Stimulated activated CD4-positive, alpha-beta T cell treated with anti-CD3 and anti-CD28 coated beads, Interleukin-1b, Interleukin-23, amount 100 ng/mL, for 24 hours (primary cell): Measurements from ENCODE around the gene PARP11.

Experiments
- DNase-seq, 4 experiments: peaks; one replicate each; pipeline ENCODE4 v3.0.0-alpha.2; 2020; ENCODE audit warnings: low read depth in 4 of 4, low spot score in 1 of 4

Gene PARP11

DNA sequence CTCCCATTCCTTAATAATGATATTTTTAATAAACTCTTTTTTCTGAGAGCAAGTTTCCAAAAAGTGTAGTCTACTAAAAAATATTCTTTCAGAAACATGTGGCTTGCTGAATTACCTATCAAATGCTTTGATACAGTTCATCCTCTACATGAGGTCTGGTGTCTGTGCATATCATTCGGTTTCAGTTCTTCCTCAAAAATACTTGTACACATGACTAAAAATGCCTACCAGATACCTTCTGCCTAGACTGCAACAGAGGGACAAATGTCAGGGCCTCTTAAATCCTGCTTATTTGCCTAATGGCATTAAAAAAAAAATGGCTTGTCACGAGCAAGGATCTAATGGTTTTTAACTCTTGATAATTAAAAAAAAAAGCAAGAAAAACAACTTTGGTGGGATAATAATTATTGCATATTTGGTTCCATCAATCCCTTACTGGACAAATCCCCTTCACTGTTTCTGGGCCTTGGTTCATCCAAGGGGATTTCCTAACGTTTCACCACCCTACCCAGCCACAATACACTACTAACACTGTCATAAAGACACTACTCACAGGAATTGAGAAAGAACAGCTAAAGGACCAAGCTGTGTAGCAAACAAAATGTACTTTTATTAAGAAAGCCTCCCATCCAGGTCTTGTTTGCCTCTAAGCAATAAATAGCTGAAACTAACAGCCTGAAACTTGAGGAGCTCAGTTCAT is 45.7 kb downstream of the PARP11 start:
- no peak for DNase-seq

DNA sequence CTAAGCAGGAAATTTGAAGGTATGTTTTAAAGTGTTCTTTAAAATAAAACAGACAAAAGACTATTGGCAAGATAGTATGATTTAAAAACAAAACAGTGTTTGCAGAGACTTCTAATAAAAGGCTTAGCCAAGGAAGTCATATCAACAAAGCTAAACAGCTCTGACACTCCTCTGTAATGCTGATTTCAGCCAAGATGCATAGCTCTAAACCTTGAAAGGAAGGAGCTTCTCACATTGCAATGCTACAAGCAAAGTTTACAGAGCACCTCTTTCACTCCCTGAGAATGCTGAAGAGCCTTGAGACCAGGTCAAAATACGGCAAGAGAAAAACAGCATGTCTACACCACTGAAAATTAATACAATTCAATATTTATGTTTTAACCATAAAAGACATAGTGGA is 51.8 kb downstream of the PARP11 start:
- DNase-seq: no peak

DNA sequence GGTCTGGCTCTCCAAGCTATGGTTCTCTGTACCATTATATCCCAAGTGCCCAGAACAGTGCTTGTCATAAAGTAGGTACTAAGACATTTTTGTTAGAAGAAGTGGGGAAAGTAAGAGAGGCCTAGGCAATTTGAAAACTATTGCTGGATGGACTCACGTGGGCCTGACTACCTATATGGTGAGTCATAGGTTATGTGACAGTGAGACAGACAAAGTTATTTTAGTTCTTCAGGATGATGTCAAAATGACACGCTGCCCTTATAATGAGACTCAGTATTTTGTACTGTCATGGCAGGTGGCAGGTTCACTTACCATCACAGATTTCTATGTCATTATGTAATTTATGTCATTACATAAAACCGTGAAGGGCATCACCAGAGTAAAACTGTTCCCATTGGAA is 53.1 kb downstream of the PARP11 start:
- DNase-seq: no peak

DNA sequence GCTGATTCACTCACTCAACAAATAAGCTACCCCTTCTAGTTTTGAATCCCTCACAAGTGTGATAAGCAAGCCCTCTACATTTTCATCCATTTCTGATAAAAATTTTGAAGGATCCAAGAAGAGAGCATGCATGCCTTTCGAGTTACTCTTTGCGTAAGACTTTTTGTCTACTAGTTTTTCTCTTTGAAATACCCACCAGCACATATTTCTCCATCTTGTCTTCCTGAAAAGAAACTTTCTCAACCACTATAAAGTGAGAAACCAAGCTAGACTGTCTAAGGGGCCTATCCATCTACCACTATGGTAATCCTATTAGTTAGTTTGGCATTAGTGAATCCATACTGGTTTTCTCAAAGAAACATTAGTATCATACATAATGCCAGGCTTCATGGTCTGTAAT is 56.9 kb downstream of the PARP11 start:
- DNase-seq: no peak

DNA sequence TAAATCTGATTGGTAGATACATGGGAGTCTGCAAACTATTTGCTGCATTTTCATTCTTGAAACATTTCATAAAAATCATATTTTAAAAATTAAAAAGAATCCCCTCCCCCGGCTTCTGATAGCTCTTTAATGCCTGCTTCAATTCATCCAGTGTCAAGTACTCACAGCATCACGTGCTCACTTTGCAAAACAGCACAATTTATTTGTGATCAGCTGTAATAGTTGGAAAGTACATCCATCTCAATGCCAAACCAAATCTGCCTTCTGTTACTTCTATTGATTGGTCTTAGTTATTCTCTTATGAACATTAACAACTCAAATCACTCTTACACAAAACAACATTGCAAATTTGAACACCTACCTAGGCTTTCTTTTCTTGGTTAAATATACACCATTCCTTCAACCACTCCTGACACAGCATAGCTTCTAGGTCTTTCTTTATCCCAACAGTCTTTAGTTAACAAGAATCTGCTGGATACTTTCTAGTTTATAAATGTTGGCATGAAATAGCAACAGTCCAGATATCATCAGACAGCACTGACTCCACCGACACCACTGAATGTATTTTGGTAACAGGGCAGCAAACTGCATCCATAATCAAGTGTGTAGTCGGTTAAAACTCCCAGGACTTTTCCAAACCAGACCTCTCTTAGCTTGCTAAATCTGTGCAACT is 58.0 kb downstream of the PARP11 start:
- no peak for DNase-seq

DNA sequence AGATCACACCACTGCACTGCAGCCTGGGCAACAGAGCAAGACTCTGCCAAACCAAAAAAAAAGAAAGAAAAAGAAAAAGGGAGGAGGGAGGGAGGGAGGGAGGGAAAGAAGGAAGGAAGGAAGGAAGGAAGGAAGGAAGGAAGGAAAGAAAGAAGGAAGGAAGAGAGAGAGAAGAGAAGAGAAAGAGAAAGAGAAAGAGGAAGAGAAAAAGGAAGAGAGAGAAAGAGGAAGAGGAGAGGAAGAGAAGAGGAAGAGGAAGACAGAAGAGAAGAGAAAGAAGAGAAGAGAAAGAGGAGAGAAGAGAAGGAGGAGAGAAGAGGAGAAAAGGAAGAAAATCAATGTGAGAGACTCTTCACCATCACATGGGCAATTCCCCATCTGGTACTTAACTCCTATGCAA is 62.7 kb downstream of the PARP11 start:
- no peak for DNase-seq

DNA sequence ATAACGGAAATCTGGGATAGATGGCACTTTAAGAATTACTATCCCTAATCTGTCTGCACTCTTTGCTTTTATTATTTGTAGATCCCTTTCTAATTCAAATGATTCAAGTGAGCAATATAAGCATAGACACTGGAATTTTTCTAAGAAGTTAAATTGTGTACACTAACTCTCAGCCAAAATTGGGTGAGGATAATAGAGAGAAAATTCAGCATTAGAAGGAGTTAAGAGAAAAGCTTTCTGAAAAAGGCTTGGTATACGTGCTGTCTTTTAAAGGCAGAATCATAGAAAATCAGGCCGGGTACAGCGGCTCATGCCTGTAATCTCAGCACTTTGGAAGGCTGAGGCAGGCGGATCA is 63.2 kb downstream of the PARP11 start:
- no peak for DNase-seq

DNA sequence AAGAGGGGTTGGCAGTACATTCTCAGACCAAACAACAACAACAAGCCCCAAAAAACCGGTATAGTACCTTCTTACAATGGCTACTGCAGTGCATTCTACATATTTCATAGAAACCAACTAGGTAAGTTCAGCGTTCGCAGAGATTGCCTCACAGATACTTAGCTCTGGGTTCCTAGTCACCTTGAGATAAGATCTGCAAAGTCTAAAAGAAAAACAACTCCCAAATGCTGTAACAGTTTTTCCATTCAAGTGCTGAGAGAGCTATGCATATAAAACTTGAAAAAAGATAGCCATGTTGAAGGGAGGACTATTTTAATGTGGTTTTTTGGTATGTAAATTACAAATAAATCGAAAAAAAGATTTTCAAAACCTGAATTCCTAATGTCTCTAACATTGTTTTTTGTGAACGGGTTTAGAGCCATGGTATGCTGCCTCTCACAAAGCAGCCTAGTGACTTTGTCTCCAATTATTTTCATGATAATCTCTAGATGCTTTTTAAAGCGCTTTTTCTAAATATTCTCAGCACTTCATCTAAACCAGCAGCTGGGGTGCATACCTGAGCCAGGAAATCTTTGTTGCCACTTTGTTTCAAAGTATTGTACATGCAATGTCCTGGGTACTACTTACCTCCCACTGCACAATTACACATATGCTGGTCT is 63.7 kb downstream of the PARP11 start:
- no peak for DNase-seq

DNA sequence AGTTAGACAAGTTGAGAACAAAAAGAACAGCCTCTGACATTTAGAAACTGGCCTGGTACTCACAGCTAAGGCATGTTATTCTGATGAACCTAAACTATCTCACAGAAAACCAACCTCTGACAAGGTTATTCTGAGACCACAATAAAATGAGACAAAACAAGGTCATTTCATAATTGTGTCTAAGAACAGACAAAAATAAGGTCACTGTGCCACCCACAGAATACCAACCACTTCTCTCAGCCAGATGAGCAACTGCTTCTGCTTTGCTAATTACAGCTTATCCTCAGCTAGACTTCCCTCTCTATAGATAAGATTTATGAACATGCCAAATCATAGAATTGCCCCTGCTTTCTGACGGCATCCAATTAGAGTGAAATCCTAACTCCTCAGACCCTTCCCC is 68.1 kb downstream of the PARP11 start:
- DNase-seq: no peak

DNA sequence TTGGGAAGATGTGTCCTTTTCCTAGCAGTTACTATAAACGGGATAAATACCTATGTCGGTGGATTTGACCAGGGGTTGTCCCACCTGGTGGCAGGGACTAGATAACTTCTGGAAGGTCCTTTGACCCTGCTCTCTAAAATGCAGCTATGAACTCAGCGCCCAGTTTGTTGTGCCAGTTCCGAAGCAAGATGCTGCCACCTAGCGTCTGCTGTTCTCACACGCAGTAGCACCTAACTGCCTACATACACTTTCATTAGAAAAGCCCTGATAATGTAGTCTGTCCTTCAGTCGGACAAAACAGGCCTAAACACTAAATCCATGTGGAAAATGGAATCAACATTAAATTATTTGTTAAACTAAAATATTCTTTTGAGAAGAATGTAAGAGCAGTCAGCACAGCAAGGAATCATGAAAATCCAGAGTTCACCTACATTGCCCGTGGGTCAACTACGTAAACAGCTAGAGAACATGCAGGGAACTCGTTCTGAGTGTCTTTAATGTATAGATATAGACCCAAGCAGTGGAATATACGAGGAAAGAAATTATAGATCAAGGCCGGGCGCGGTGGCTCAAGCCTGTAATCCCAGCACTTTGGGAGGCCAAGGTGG is 69.2 kb downstream of the PARP11 start:
- peak; percentile 47 to 59 (median 50) for DNase-seq

DNA sequence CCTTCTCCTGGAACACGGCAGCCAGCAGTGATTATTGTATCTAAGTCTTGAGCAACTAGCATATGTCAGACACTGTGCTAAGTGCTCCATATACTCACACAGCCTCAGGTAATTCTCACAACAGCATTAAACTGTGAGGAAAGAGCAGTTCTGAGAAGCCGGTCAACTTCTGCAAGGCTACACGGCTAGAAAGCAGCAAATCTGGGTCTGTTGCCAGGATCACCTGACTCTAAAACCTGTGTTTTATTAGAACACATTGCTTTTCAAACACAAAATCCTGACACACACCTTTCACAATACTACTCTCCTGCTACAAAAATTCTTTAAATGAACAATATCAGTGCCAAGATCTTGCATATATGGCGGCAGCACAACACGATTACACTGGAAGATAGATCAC is 70.5 kb downstream of the PARP11 start:
- DNase-seq: no peak

DNA sequence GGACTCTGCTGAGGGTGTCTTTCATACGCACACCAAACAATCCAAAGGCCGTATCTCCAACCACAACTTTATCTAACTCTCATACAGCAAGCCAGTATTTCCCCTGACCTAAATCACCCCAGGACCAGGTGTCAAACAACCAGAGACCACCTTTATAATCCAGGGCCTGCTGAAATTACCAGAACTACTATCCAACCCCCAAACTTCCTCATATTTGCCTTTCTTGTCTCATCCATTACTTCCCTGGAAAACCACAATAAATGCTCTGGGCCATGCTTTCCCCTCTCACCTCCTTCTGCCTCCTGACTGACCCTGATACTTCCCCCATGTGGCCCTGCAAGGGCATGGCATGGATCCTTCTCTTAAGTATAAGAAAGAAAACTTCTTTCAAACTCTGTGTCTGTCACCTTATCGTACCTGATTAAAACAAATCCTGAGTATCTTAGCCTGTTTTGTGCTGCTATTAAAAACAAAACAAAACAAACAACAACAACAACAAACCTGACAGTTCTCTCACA is 75.6 kb downstream of the PARP11 start:
- DNase-seq: no peak

DNA sequence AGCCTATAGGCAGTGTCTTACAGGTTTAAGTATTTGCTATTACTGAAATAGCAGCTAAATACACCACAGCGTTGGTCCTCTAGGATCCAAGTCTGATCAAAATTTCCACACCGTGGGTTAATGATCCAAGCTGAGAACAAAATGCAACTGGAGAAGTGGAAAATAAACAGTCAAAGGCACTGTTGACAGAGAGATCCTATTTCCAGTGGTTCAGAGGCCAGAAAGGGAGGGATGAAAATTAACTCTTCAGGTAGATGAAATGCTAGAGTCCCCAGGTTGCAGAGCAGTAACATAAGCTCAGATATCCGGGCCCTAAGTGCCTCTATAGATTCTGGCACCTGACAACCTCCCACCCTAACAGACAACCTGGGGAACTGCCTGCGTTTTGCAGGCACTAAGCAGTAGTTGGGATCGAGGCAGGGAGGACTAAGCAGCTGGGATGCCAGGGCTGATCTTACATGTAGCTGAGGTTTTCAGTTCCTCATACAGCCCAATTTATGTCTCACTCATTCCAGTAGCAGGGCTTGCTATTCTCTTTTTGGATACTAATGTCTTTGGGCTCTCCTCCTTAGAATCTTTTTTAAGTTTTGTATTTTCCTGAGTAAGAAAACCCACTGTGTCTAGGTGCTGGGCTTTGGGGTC is 77.6 kb downstream of the PARP11 start:
- DNase-seq: no peak

DNA sequence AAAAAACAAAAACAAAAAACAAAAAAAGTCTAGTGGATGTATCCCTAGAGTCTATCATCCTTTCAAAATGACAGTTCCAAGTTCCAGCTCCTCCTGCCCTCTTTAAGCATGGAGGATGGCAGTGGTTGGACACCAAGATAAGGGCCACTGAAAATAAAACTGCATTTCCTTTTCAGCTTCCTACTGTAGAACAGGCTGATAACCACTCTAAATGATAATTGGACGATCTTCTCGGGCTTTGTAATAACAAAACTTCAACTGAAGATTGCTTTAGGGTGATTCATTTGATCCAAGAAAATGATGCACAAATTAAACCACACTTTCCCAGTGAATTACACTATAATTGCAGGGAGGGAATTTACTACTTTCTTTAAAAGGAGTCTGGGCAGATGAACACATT is 78.1 kb downstream of the PARP11 start:
- DNase-seq: no peak

DNA sequence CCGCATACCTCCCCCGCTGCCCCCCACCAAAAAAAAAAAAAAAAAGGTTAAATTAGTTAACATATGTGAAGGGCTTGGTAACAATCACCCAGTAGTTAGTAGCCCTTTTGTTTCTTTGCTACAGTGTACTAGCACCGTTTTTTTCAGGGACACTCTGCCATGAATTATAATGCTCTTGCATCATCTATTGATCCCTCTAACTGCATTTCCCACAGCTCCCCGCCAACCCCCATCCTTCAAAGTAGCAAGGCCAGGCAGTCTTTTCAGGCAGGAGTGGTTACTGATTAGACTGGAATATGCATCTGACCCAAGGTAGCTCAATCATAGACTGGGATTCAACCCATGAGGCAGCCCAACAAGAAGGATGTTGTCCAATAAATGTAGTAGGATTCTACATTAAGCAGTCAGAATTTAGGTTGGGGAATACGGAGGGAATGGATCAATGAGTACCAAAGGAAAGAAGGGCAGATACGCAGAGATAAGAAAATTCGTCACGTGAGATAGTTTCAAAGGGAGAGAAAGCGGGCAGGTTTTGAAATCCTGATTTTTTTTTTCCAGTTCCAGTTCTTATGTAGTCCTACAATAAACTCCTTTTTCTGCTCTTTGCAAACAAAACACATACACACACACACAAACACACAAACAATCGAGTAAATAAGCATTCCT is 80.4 kb downstream of the PARP11 start:
- DNase-seq: no peak

DNA sequence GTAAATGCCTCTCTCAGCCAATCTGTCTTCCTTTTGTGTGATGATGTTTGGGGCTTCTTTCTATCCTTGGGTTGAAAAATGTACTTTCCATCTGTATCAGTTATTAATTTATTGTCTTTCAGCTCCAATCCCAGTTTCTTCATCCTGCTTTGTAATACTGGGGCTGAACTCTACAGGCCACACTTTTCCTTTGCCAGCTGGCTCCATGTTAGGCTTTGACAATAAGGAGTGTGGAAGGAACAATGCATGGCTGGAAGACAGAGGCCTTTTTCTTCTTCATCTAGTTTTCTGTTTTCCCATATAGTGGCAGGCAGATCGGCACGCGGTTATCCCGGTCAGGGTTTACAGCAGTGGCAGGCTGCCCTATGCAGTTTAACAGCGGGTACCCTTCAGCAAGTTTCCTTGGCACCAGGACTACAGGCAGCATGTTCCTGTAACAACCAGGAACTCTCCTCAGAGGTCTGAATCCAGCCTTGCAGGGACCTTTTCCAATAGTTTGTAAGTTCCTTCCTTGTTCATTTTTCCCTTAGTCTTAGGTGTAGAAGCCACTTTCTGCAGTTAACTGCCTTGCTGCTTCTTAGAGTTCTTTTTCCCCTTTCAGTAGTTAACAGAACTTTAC is 81.8 kb downstream of the PARP11 start:
- DNase-seq: no peak

DNA sequence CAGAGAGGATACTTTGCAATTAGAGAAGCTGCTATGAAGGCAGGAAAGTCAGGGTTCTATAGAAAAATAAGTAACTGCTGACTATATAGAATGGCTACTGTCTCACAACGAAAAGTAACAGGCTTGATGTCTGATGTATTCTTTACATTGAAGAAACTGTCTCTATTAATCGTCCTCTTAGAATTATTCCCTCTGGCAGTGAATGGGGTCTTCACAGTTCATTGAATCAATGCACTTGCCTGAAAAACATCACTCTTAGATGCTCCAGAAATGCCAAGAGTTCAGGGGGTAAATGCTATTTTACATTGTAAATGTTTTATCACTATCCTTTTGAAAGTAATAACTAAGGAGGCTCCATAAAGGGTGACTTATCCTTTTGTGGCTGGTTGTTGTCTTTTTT is 82.6 kb downstream of the PARP11 start:
- DNase-seq: no peak

DNA sequence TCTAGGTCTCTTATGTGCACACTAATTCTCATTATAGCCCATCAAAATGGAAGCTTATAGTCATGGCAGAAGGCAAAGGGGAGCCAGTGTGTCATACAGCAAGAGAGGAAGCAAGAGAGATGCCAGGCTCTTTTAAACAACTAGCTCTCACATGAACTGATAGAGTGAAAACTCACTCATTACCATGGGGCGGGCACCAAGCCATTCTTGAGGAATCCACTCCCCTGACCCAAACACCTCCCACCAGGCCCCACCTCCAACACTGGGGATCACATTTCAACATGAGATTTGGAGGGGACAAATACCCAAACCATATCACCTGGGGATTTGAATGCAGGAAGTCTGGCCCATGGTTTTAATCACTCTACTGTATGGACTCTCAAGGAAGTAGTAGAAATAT is 83.4 kb downstream of the PARP11 start:
- no peak for DNase-seq

DNA sequence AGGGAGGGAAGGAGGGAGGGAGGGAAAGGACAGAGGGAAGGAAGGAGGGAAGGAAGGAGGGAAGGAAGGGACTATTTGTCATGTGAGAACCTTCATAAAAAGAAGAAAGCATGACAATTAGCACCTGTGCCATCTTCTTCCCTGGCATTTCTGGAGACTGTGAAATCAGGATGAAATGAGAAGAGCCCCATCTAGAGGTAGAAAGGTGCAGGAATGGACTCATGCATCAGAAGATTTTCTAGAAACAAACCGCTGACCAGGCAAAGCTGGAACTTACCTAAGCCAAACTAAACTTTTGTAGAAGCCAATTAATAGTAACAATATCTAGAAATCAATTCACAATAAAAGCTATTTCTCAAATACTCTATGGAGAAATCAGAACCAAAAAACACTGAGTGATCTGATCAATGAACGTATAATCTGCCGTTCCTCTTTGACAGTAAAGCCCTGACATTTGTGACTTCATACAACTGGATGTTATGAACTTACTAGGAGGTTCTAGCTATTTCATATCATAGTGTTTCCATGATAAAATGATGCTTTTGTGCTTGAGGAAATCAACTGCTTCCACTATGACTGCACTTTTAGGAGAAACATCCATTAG is 95.9 kb downstream of the PARP11 start:
- no peak for DNase-seq

DNA sequence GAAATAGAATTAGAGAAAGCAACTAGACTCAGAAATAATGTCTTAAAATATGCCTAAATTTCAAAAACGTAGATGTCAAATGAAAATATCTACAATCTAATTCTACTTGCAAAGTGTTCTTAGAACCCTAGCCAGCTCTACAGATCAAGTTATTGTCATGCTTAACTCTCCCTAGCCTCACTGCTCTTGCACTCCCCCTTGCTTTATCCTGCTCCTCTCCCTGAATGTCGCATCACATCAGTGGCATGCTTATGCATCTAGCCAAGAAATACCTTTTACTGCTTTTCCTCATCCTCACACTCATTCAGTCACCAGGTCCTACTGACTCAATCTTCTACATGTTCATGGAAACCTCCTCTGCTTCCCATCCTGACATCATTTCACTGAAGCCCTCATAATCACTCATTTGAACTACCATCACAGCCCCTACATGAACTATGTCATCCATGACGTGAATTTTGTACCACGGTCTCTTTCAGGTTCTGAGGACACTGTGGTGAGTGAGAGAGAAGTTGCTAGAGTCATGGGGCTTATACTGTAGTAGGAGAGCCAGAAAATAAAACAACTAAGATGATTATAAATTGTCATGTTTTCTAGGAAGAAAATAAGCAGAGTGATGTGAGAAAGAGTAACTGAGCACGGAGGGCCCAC is 97.7 kb downstream of the PARP11 start:
- DNase-seq: no peak
